H1 (cell line): ENCODE measurements around the gene MYO18A. TPM values are rescaled to one million over a fixed set of nuclear protein-coding genes. Genes with fewer than 3 reads are reported as not detected.

Experiments
- TAF1 ChIP-seq: IDR thresholded peaks from 2 replicates; pipeline ENCODE4 v1.6.1; 2011; ENCODE audit warnings: mild to moderate bottlenecking, low read depth, low read length
- polyA plus RNA-seq, 7 experiments: library from polyadenylated mRNA; depleted of rRNA in 3 of 7; stranded (reverse) in 5 of 7; unstranded in 2 of 7; fragments of >200 nt in 5 of 7; fragments of 200-250 nt in 2 of 7; gene quantifications; 1 replicate in 5 of 7; 2 replicates in 1 of 7; 4 replicates in 1 of 7; pipeline versions ENCODE4 v1.2.1 to v1.2.3, GENCODE V29; 2011 to 2013; ENCODE audit warnings: missing spikeins in 2 of 7, mixed read lengths in 2 of 7
- total RNA-seq: library from RNA; stranded (reverse); fragmentation: NEBNext Ultra II Directional; extraction: Animal tissue kit (Norgen Biotek cat#: 25700); gene quantifications from 2 replicates; pipeline ENCODE4 v1.2.1, GENCODE V29; 2021
- TF ChIP-seq, protein P1 (sequence below), 3 experiments: IDR thresholded peaks; 1 replicate in 2 of 3; 2 replicates in 1 of 3; pipeline versions ENCODE4 v1.5.1 to v1.6.1; 2011; ENCODE audit warnings: low read length in 3 of 3, mild to moderate bottlenecking in 3 of 3, inconsistent platforms in 2 of 3, low read depth in 1 of 3, moderate library complexity in 1 of 3; ENCODE audit not compliant: insufficient read depth in 1 of 3; ENCODE audit errors: control extremely low read depth in 1 of 3

MYO18A gene
- total and polyA plus RNA-seq, 2 of the 8 experiments (the other 6 are each of a cell fraction or from before 2014, with no cell fraction given): 7.6 to 43.8 TPM

DNA sequence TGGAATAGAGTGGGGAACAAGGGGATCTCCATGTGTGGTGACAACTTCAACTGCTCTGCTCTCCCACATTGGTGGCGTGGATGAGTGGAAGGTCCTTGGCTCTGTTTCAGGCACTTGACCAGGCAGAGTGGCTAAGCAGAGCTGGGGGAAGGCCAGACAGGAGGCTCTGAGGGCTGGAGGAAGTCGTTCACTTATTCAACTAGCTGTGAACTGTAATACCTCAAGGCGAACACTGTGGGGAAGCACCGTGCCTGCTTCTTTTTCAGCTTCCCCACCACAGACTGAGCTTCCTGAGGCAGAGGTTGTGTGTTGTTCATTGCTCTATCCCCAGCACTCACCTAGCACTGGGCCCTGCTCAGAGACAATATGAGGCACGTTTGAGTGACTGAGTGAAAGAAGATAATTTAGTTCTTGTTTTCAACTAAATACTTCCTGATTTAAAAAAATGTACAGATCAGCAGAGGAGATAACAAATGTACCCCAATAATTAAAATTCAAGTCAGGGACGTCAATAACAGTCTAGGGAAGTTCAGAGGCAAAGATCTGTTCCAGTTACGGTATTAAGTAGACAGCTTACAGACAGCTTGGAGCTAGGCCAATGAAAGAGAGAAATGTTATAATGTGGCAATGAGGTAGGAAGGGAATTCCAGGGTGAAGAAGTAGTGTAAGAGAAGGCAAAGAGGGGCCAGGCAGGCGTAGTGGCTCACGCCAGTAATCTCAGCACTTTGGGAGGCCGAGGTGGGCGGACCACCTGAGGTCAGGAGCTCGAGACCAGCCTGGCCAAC, 34.7 kb downstream of the MYO18A start (continued):
- TF ChIP-seq, protein P1, sequence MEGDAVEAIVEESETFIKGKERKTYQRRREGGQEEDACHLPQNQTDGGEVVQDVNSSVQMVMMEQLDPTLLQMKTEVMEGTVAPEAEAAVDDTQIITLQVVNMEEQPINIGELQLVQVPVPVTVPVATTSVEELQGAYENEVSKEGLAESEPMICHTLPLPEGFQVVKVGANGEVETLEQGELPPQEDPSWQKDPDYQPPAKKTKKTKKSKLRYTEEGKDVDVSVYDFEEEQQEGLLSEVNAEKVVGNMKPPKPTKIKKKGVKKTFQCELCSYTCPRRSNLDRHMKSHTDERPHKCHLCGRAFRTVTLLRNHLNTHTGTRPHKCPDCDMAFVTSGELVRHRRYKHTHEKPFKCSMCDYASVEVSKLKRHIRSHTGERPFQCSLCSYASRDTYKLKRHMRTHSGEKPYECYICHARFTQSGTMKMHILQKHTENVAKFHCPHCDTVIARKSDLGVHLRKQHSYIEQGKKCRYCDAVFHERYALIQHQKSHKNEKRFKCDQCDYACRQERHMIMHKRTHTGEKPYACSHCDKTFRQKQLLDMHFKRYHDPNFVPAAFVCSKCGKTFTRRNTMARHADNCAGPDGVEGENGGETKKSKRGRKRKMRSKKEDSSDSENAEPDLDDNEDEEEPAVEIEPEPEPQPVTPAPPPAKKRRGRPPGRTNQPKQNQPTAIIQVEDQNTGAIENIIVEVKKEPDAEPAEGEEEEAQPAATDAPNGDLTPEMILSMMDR (IDR thresholded peaks at IDR 0.05; ENCODE audit: control extremely low read depth in 1 of 3, insufficient read depth in 1 of 3, low read depth in 1 of 3, low read length in 3 of 3): peak; percentile 54 to 86 (median 75)
- TF ChIP-seq TAF1: no peak
